ENCODE data around the gene PC. TPM values are rescaled to one million over a fixed set of nuclear protein-coding genes. Genes with fewer than 3 reads are reported as not detected.
"Not testable (repeated sequence)": the region's sequence is repeated elsewhere in the genome, so short reads cannot be mapped to it uniquely, and the experiment has no call there.

PC gene
- polyA plus RNA-seq, 4 donors: 15.3 to 56.0 (median 38.6) TPM

DNA sequence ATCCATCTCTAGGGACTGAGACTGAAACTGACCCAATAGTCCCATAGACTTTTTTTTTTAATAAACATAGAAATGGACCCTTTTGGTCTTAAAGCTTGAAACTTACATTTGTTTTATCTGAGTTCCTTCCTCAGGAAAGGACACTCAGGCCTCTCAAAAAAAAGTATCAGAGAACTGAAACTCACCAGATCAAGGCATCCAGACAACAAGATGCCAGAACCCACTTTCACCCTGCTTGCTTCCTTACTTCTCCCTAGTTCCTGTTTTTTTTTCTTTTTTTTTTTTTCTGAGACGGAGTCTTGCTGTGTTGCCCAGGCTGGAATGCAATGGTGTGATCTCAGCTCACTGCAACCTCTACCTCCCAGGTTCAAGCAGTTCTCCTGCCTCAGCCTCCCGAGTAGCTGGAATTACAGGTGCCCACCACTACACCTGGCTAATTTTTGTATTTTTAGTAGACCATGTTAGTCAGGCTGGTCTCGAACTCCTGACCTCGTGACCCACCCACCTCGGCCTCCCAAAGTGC is 3.6 kb upstream of the PC start:
- not testable (repeated sequence) for DNase-seq (ENCODE audit: low read depth in 4 of 4, low spot score in 3 of 4)

DNA sequence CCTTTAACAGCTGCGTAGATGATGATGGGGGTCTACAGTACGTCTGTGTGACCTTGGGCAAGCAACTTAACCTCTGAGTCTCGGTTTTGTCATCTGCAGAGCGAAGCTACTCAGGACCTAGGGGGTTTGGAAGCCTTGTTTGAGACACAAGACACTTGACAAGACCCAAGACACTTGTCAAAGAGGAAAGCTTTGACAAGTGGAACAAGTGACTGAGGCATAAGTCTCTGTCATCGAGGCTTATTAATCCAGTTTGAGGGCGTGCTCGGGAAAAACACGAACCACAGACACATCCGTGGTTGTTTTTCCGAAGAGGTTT is 732 bp upstream of the PC start:
- no peak for DNase-seq (ENCODE audit: low read depth in 4 of 4, low spot score in 3 of 4)

DNA sequence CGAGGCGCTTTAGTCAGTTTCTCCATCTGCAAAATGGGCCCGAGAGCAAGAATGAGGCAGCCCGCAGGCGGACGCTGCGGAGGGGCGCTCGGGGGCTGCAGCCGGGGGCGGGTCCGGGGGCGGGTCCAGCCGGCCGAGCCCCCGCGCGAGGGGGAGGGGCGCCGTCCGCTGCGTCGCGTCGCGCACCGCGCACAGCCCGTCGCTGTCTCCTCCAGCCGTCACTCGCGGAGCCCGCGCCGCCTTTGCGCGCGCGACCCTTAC is 282 bp downstream of the PC start:
- DNase-seq (ENCODE audit: low read depth in 4 of 4, low spot score in 3 of 4): no peak

DNA sequence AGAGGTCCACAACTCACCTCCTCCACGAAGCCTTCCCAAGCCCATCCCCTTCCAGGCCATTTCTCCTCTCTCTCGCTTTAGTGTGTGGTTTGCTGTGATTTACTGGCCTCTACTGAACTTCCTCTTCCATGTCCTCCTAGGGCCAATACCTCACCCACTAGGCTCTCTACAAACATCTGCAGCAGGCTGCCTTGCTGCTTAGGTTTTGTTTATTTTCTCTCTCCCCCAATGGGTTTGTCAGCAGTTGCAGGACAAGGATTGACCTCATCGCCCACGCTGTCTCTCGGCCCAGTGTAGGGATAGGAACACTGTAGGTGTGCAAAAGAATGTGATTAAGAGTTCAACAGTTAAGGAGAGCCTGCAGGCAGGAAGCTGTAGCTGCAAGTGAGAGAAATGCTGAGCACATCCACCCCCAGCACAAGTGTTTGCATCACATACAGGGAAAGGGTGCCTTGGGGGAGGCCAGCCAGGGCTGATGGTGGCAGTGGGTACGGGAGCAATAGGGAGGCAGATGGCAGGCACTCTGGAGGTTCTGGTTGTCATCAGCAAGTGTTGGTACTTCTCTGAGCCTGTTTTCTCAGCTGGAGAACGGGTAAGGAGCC is 1.4 kb downstream of the PC start:
- no peak for DNase-seq (ENCODE audit: low read depth in 4 of 4, low spot score in 3 of 4)

DNA sequence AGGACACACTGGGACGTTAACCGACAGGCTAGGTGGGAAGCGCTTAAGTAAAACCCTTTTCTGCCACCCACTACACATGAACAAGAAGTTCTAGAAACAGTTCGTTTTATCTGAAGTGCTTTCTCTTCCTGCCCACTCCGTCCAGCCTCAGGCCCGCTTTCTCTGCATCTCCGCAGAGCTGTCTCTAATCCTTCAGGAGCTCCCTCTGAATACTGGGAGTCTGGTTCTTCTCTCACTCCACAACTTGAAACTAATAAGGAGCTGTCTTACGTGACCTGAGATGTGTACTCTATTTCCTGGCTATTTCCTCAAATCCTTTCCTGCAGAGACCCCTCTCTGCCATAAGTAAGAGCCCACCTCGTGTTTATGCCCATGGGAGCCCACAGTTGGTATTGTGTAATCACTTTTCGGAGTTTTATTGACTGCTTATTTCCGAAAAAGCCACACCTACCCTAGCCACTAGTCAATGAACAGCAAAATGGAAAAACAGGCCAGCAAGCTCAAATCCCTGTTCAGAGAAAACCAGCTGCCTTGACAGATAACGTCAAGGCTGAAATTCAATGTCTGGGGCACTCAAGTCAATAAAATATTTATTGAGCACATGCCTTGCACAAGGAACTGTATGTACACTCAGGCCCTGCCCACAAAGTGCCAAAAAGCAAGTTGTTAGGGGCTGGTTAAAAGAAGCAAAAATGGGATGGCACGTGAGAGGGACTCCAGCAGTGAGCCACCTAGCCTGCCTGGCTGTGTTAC is 4.9 kb downstream of the PC start:
- no peak for DNase-seq (ENCODE audit: low read depth in 4 of 4, low spot score in 3 of 4)

DNA sequence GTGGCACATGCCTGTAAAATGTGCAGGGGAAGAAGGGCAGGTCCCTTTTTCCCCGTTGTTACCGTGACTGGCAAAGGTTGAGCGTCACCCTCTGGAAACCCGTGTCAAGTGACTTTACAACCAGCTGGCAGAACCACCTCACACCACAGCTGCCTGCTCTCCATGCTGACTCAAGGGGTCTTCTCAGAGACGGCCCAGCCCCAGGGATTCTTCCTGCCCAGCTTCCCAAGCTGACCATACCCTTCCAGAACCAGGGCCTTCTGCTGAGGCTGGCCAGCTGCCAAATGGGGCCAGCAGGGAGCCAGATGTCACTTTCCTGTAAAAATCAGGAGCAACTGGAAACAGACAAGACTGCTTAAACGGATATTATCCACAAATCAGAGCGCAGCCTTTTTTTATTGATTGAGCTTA is 6.3 kb downstream of the PC start:
- no peak for DNase-seq (ENCODE audit: low read depth in 4 of 4, low spot score in 3 of 4)

DNA sequence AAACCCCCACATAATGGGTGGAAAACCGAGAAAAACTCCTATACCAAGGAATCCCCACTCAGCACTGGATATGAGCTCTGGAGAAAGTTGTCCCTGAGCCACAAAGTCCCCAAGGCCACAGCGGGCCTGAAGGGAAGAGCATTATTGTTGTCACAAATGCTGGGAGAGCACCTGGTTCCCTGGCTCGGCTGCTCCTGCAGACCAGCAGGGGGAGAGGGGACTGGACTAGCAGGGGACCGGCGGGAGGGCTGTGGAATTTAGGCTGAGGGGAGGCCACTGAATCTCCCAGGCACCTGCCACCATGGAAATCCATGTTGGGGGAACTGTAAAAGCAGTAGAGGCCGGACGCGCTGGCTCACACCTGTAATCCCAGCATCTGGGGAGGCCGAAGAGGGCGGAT is 7.0 kb downstream of the PC start:
- no peak for DNase-seq (ENCODE audit: low read depth in 4 of 4, low spot score in 3 of 4)

DNA sequence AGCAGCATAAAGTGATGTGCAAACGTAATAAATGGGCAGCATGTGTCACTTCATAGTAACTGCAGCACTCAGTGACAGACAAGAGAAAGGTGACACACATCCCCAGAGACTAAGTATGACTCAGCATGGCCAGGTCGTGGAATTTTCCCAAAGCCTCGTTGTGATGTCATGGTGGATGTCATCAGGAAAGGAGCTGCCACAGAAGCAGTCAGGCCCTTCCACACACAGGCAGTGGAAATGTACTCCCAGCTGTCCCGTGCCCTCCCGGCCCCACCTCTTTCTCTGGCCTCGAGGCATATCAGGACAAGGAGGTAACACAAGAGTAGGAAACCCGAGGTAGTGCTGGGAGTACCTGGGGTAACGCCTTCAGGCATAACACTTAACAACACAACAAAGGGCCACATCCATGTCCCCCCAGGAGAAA is 8.1 kb downstream of the PC start:
- no peak for DNase-seq (ENCODE audit: low read depth in 4 of 4, low spot score in 3 of 4)

DNA sequence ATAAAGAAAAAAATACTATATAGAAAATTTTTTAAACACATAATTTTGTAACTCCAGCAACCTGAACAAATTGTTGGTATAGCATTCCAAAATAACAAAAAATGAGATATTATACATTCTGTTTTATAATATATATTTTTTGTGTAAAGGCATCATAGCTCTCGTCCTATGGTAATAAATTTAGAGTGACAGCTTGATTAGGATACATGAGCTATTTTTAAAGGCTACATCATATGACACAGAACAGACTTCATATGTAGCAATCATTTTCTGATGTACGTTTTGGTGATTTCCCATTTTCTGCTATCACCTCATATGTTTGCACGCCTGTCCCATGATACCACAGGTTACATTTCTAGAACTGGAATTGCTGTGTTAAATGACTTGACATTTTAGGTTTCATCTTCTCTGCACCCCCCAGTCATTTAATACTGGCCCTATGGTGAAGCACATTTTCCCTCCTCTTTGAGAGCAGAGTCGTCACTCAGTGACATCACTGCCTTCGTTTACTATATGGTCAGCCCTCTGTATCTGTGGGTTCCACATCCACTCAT is 19.5 kb downstream of the PC start:
- no peak for DNase-seq (ENCODE audit: low read depth in 4 of 4, low spot score in 3 of 4)

DNA sequence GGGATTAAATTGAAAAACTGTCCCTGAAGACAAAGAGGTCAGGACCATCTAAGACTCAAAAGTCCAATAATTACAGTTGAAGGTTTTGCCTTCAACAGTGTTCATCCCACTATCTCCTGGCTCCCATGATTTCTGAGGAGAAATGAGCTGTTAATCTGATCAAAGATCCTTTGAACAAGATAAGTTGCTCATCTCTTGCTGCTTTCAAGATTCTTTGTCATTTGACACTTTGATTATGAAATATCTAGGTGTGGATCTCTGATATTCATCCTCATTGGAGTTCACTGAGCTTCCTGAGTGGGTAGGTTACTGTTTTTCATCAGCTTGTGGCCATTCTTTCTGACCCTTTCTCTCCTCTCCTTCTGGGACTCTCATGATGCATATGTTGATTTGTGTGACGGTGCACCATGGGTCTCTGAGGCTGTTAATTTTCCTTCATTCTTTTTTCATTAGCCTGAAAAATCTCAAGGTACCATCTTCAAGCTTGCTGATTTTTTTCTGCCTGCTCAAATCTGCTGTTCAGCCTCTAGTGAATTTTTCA is 20.9 kb downstream of the PC start:
- DNase-seq (ENCODE audit: low read depth in 4 of 4, low spot score in 3 of 4): no peak

DNA sequence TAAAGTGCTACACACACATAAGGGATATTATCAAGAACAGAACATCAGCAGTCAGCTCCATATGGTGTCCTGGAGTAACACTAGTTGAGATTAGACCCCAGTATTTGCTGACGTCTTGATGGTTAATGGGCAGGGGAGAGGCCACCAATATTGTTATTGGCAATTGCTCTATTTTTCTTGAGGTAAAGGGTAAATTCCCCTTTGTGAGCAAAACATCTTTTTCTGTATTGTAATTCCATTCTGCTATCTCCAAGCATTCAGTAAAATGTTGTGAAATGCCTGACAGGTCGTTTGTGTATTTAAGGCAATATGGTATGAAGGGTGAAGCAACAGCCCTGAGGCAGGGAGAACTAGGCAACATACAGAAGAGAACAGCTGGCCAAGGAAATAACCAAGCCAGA is 21.9 kb downstream of the PC start:
- DNase-seq (ENCODE audit: low read depth in 4 of 4, low spot score in 3 of 4): no peak

DNA sequence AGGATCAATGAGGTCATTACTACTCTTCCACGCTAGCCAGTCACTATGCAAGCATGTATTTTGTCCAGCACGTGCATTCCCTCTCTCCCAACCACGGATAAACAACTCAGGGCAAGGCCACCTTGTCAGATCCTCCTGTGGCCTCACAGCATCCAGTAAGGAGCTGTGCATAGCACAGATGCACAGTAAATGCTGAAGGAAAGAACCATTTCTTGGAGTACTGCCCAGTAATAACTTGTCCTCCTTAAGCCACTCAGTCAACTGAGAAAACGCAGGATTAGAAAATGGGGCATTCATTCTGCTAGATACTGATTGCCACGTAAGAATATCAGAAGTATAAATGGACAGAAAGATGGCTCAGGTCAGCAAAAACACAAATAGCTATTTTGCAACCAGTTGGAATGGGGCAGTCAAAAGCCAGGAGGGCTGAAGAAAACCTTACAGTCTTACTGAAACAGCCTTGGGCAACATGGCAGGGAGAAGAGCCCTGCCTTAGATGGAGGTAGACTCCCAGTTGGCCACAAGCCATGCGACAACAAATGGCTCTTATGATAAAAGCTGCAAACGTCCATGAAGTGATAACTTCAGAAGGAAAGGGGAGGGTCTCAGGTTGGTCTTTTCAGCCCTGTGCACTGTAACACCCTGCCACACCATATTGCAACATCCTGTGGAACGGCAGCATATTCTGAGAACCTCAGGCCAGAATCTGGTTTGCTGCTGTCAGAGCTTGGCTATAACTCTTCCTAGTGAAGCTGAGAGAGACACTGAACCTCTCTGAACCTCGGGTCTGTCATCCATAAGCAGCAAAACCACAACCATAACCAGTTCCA is 23.0 kb downstream of the PC start:
- DNase-seq (ENCODE audit: low read depth in 4 of 4, low spot score in 3 of 4): no peak

DNA sequence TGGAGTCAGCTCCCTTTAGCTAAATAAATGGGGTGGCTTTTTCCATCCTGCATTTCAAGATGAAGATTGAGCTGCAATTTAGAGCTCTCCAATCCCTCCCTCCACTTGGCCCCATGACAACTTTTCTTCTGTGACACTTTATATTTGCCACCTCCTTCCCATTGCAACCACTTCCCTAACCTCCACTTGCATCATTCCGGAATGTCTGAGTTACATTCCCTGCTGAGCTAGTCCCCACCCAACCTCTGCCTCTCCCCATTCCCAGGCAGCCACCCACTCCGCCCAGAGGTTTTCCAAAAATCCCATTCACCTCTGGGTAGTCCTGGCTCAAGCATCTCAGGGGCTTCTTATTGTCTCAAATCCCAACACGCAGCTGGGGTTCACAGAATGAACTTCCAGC is 24.7 kb downstream of the PC start:
- no peak for DNase-seq (ENCODE audit: low read depth in 4 of 4, low spot score in 3 of 4)

DNA sequence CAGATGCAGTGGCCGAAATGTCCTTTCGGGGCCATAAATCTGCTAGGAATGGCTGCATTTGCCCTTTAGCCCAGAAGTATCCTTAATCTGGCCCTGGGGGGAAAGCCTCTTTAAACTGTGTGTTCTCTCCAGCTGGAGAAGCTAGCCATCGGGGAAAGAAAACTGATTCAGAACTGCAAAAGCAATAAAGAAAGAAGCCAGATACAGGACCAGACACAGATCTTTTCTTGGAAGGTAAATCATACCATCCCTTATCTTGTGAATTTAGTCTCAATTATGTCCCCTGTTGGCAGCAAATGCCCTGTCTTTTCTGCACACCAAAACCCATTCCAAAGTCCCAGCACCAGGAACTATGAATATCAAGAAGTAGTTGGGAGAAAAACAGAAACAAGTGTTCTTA is 25.6 kb downstream of the PC start:
- no peak for DNase-seq (ENCODE audit: low read depth in 4 of 4, low spot score in 3 of 4)

DNA sequence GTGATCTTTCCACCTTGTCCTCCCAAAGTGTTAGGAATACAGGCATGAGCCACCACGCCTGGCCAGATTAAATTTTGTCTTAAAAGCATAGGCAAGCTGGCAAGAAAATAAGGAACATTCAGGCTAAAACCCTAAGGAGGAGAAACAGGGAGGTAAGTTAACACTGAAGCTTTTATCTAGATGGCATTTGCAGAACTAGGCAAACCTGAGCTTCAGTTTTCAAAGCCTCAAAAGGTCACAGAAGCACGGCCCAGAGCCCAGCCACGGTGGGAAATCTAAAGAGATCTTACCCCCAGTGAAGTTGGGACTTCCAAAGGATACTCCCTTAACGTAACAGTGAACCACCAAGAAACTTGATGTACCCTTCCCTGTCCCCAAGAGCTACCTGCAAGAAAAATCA is 28.4 kb downstream of the PC start:
- no peak for DNase-seq (ENCODE audit: low read depth in 4 of 4, low spot score in 3 of 4)

DNA sequence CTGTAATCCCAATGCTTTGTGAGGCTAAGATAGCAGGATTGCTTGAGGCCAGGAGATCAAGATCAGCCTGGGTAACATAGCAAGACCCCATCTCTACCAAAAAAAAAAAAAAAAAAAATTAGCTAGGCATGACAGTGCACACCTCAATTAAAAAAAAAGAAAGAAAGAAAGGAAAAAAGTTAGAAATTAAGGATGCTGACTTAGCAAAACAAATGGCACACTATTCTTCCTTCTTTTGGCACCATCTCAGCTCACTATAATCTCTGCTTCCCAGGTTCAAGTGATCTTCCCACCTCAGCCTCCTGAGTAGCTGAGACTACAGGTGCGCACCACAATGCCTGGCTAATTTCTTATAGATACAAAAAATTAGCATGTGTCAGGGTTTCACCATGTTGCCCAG is 33.9 kb downstream of the PC start:
- DNase-seq (ENCODE audit: low read depth in 4 of 4, low spot score in 3 of 4): no peak

DNA sequence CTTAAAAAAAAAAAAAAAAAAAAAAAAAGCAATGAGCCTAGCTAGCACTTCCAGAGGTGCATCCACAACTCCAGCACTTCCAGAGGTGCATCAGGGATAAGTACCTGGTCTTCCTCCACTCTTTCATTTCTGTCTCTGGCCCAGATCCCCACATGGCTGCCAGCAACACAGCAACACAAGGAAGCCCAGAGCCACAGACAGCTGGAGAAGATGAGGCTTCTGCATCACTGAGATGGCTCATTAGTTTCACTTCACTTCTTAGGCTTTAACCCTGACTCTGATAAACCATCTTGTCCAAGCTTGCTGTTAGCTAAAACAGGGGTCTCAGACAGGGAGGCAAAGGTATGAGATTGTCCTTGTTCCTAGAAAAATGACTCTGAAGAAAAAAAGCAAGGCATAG is 35.6 kb downstream of the PC start:
- DNase-seq (ENCODE audit: low read depth in 4 of 4, low spot score in 3 of 4): no peak

DNA sequence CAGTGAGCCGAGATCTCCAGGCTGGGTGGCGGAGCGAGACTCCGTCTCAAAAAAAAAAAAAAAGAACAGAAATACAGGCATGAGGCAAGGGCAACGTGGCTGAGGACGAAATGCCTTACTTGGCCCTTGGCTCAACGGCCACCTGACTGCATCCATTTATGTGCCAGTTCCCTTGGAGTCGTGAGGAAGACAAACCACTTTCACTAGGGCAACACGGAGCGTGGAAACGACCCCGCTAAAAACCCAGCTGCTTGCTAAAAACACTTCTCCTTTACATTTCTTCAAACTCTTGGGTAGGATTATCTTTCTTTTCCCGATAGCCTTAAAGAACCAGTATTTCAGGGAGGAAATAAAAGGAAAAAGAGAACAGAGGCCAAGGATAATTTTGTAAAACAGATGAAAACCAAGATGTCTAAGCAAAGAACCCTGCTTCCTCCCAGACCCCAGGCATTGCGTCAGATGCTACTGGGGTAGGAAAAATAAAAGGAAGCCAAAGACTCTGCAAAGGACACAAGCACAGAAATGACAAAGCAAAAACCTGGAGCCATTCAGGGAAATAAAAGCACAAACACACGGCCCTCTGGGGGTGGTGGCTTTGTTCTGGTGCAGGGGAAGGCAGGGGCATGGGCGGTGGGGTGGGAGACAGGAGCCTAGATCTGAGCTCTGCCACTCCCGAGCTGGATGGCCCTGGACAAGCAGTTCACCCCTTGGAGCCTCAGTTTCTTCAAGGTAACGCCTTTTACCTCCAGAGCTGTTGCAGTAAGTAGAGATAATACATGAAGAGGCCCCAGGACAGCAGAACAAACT is 37.0 kb downstream of the PC start:
- no peak for DNase-seq (ENCODE audit: low read depth in 4 of 4, low spot score in 3 of 4)

DNA sequence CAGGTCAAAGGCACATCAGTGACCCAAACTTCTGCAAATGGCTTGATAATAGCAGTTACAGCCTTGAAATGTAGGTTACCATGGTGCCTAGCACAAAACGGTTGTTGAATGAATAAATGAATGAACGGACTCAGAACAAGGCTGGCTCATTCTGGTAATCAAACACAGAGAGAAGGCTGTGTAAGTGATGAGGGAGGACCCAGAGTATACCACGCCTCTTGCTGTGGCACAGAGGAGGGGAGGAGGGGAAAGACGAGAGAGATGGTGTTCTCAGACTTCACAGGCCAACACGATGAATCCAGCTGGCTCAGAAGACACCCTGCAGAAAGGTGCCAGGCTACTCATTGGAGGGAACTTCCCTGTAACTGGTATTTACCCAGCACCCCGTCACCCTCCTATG is 38.3 kb downstream of the PC start:
- DNase-seq (ENCODE audit: low read depth in 4 of 4, low spot score in 3 of 4): no peak

DNA sequence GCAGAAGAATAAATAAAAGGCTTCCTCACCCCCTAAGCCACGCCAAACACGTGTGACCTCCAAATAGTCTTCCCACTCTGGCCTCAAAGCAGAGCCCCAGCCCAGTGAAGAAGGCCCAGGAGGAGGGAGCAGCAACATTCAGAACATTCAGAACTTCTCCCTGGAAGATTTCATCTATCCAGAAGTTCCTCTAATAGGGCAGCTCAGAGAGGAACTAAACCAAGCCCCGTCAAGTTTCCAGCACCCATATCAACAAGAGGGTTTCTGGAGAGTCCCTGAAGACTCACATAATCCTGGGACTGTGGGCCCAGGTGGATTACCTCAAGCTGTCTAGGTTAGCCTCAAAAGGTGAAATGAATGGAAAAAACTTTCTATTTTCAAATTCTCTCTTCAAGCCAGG is 39.4 kb downstream of the PC start:
- no peak for DNase-seq (ENCODE audit: low read depth in 4 of 4, low spot score in 3 of 4)

DNA sequence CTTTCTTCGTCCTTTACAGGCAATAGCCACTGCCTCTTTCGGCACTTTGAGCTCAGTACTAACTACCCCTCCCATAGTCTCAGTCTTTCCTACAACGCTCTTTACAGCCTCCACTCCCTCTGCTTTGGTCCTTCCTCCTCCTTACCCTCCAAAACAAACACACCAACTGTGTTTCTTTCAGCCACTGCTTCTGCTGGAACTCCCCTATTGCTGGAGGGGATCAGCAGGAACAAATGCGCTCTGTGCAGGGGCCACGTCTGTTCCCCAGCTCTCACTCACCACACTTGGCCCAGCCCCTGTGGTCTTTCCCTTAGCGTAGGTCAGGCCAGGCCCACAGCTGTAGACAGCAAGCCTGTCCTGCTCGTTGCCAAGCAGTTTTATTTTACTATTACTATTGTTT is 42.3 kb downstream of the PC start:
- no peak for DNase-seq (ENCODE audit: low read depth in 4 of 4, low spot score in 3 of 4)

Measured in left renal pelvis (tissue), 4 donors.